ENCODE results near the gene ITGBL1. TPM values are rescaled to one million over a fixed set of nuclear protein-coding genes. Genes with fewer than 3 reads are reported as not detected.

Gene ITGBL1
- total RNA-seq, 2 experiments from 2014 or later, result not detected

- H3K4me3 ChIP-seq (ENCODE audit: low read depth, low read length, poor library complexity, severe bottlenecking), result no peak overlapping the region
- H4K20me1 ChIP-seq (ENCODE audit: insufficient read depth, low read length), result no peaks in the 10 kb centered on the region
- TF ChIP-seq EZH2phosphoT487 (IDR thresholded peaks at IDR 0.05; ENCODE audit: borderline replicate concordance, low read depth, low read length) (no peak), CTCF (conservative IDR thresholded peaks at IDR 0.05; ENCODE audit: low read length) (no peak)
- no peak overlapping the region for H3K27ac ChIP-seq (ENCODE audit: low read depth, low read length, poor library complexity, severe bottlenecking)
- ChIA-PET POLR2A (no interaction called here), CTCF (ENCODE audit: unreplicated experiment) (no interaction called here)
- H3K4me2 ChIP-seq (ENCODE audit: low read length), result no peak overlapping the region
- no peaks in the 10 kb centered on the region for H3K36me3 ChIP-seq (ENCODE audit: insufficient read depth, low read length)
- no peaks in the 10 kb centered on the region for H3K79me2 ChIP-seq (ENCODE audit: insufficient read depth, low read depth, low read length)
- H3K9me3 ChIP-seq (ENCODE audit: low read length), result no peaks in the 10 kb centered on the region
- no TSS peak for BruUV-seq (replicated peaks)
- H3K4me1 ChIP-seq (ENCODE audit: insufficient read depth, low read length, poor library complexity, severe bottlenecking), result no peaks in the 10 kb centered on the region
- no peaks in the 10 kb centered on the region for H3K9me2 ChIP-seq (ENCODE audit: insufficient read depth, low read length)
- intact Hi-C loops (cut with micrococcal nuclease; ENCODE audit: unreplicated experiment), result no loop called here
- DNase-seq (ENCODE audit: low spot score), result no peak
- H2AFZ ChIP-seq (ENCODE audit: low read length), result no peak overlapping the region
Measured at GRCh38 chr13:101570410-101570809, 117.9 kb downstream of the ITGBL1 start.

GRCh38 chr13:101572456-101572855 lies 120.0 kb downstream of the ITGBL1 start:
- no TSS peak for BruUV-seq (replicated peaks)
- ChIA-PET POLR2A (no interaction called here), CTCF (ENCODE audit: unreplicated experiment) (no interaction called here)
- Histone ChIP-seq H3K4me1 (ENCODE audit: insufficient read depth, low read length, poor library complexity, severe bottlenecking) (no peaks in the 10 kb centered on the region), H3K9me3 (ENCODE audit: low read length) (no peaks in the 10 kb centered on the region), H3K36me3 (ENCODE audit: insufficient read depth, low read length) (no peaks in the 10 kb centered on the region), H3K4me2 (ENCODE audit: low read length) (no peak overlapping the region), H4K20me1 (ENCODE audit: insufficient read depth, low read length) (no peaks in the 10 kb centered on the region), H2AFZ (ENCODE audit: low read length) (no peak overlapping the region), H3K27ac (ENCODE audit: low read depth, low read length, poor library complexity, severe bottlenecking) (no peak overlapping the region), H3K4me3 (ENCODE audit: low read depth, low read length, poor library complexity, severe bottlenecking) (no peak overlapping the region), H3K9me2 (ENCODE audit: insufficient read depth, low read length) (no peaks in the 10 kb centered on the region), H3K79me2 (ENCODE audit: insufficient read depth, low read depth, low read length) (no peaks in the 10 kb centered on the region)
- no peak for DNase-seq (ENCODE audit: low spot score)
- TF ChIP-seq EZH2phosphoT487 (IDR thresholded peaks at IDR 0.05; ENCODE audit: borderline replicate concordance, low read depth, low read length) (no peak), CTCF (conservative IDR thresholded peaks at IDR 0.05; ENCODE audit: low read length) (no peak)
- intact Hi-C loops (cut with micrococcal nuclease; ENCODE audit: unreplicated experiment), result no loop called here

- no peaks in the 10 kb centered on the region for H4K20me1 ChIP-seq (ENCODE audit: insufficient read depth, low read length)
- no peaks in the 10 kb centered on the region for H3K36me3 ChIP-seq (ENCODE audit: insufficient read depth, low read length)
- POLR2A ChIA-PET, result no interaction called here
- BruUV-seq (replicated peaks), result no TSS peak
- H3K9me3 ChIP-seq (ENCODE audit: low read length), result no peaks in the 10 kb centered on the region
- H3K4me1 ChIP-seq (ENCODE audit: insufficient read depth, low read length, poor library complexity, severe bottlenecking), result no peaks in the 10 kb centered on the region
- H3K27ac ChIP-seq (ENCODE audit: low read depth, low read length, poor library complexity, severe bottlenecking), result no peak overlapping the region
- no peak overlapping the region for H2AFZ ChIP-seq (ENCODE audit: low read length)
- H3K79me2 ChIP-seq (ENCODE audit: insufficient read depth, low read depth, low read length), result no peaks in the 10 kb centered on the region
- CTCF ChIA-PET (ENCODE audit: unreplicated experiment), result no interaction called here
- no peak for DNase-seq (ENCODE audit: low spot score)
- H3K9me2 ChIP-seq (ENCODE audit: insufficient read depth, low read length), result no peaks in the 10 kb centered on the region
- H3K4me3 ChIP-seq (ENCODE audit: low read depth, low read length, poor library complexity, severe bottlenecking), result no peak overlapping the region
- intact Hi-C loops (cut with micrococcal nuclease; ENCODE audit: unreplicated experiment), result no loop called here
- H3K4me2 ChIP-seq (ENCODE audit: low read length), result no peak overlapping the region
- TF ChIP-seq CTCF (conservative IDR thresholded peaks at IDR 0.05; ENCODE audit: low read length), result no peak
- TF ChIP-seq EZH2phosphoT487 (IDR thresholded peaks at IDR 0.05; ENCODE audit: borderline replicate concordance, low read depth, low read length), result no peak
Measured at GRCh38 chr13:101575581-101575980, 123.1 kb downstream of the ITGBL1 start.
